ENCODE measurements around the gene USP11.

The USP11 gene

GRCh38 chrX:47226071-47226470 is 6.7 kb upstream of the USP11 start:
- DNase-seq = no peak

- DNase-seq = no peak
These were observed 6.1 kb upstream of the USP11 start for GRCh38 chrX:47226531-47227333.

- DNase-seq = no peak
These were observed 5.5 kb upstream of the USP11 start for GRCh38 chrX:47227334-47227583.

GRCh38 chrX:47228550-47229270 is 4.1 kb upstream of the USP11 start:
- DNase-seq = no peak

GRCh38 chrX:47229427-47229826 is 3.4 kb upstream of the USP11 start:
- no peak for DNase-seq

- no peak for DNase-seq
These were observed 2.5 kb upstream of the USP11 start for GRCh38 chrX:47230136-47230868.

- DNase-seq = no peak
These were observed 1.6 kb upstream of the USP11 start for GRCh38 chrX:47231167-47231566.

- DNase-seq = no peak
These were observed 509 bp upstream of the USP11 start for GRCh38 chrX:47232197-47232802.

- peak; percentile 90 to 91 for DNase-seq
These were observed 714 bp downstream of the USP11 start for GRCh38 chrX:47233333-47234113.

- no peak for DNase-seq
These were observed 1.8 kb downstream of the USP11 start for GRCh38 chrX:47234583-47234982.

- no peak for DNase-seq
These were observed 2.9 kb downstream of the USP11 start for GRCh38 chrX:47235691-47236103.

- DNase-seq = no peak
These were observed 6.4 kb downstream of the USP11 start for GRCh38 chrX:47239199-47239598.

- no peak for DNase-seq
These were observed 7.2 kb downstream of the USP11 start for GRCh38 chrX:47239898-47240545.

- DNase-seq = no peak
These were observed 7.8 kb downstream of the USP11 start for GRCh38 chrX:47240619-47241018.

GRCh38 chrX:47241201-47242011 is 8.6 kb downstream of the USP11 start:
- DNase-seq = no peak

- no peak for DNase-seq
These were observed 9.5 kb downstream of the USP11 start for GRCh38 chrX:47242321-47242720.

- no peak for DNase-seq
These were observed 10.5 kb downstream of the USP11 start for GRCh38 chrX:47243351-47243750.

GRCh38 chrX:47244676-47245075 is 11.9 kb downstream of the USP11 start:
- no peak for DNase-seq

- DNase-seq = no peak
These were observed 12.3 kb downstream of the USP11 start for GRCh38 chrX:47245156-47245555.

- DNase-seq = peak; percentile 11 to 23
These were observed 14.6 kb downstream of the USP11 start for GRCh38 chrX:47247206-47247998.

GRCh38 chrX:47247999-47248320 is 15.2 kb downstream of the USP11 start:
- no peak for DNase-seq

Data from activated CD4-positive, alpha-beta T cell treated with anti-CD3 and anti-CD28 coated beads, Interleukin-2, amount 50 U/mL, for 48 hours (primary cell).